Subcutaneous adipose tissue (tissue), 4 donors: ENCODE data around the gene DLG2. TPM values are rescaled to one million over a fixed set of nuclear protein-coding genes. Genes with fewer than 3 reads are reported as not detected.

Source experiments
- CTCF ChIP-seq: fragments of 450-650 bp; IDR thresholded peaks from one replicate; pipeline ENCODE4 v1.5.1; 2016; ENCODE audit warnings: low read depth, mild to moderate bottlenecking, control low read depth, antibody characterized with exemption, moderate library complexity
- total RNA-seq, 4 donors: library from RNA; depleted of rRNA; stranded (reverse); fragments of >200 nt; gene quantifications; one replicate each; pipeline ENCODE4 v1.1.0, GENCODE V29; 2016

DLG2 gene
- total RNA-seq, 4 donors from 2014 or later, result 3.6 to 7.0 (median 6.1) TPM

GRCh38 chr11:84522331-84522730 is 1104.8 kb downstream of the DLG2 start:
- TF ChIP-seq CTCF, result no peak

DNA sequence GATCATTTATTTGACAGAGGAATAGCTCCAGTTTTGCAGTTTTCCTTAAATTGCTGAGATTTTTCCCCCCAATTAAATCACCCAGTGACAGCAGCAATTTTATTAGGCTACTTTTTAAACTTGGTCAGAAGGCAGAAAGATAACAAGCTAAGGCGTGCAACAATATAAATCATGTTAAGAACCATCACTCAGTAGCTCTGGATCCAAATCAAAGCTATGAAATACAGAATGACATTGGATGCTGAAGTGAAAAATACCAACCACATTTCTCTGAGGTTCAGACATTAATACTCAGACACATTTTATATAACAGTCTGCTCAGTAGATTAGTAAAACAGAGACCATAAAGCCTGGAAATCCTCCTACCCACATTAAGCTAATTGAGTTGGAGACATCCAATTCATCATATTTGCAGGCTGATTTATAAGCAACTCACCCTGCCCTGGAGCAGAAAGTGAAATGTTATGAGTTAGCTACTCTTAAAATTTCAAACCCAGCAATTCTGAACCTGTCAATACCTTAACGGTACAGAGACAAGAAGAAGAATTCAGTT is 1108.4 kb downstream of the DLG2 start:
- TF ChIP-seq CTCF, result no peak

GRCh38 chr11:84514436-84514835 is 1112.7 kb downstream of the DLG2 start:
- TF ChIP-seq CTCF, result no peak

- no peak for TF ChIP-seq CTCF
Observed at GRCh38 chr11:84503503-84503902, 1123.6 kb downstream of the DLG2 start.

DNA sequence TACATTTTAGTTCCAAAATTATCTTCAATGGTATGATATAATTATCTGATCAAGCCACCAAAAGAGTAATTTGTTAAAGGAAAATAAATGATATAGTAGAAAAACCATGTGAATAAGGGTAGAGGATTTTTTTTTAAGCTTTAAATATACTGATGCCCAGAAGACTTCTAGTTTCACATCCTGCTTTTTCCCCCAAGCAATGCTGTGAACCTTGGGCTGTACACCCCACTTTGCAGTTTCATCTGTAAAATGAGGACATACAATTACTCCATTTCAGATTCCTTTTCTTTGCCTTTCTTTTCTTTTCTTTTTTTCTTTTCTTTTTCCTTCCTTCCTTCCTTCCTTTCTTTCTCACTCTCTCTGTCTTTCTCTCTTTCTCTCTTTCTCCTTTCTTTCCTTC is 1125.4 kb downstream of the DLG2 start:
- no peak for TF ChIP-seq CTCF

DNA sequence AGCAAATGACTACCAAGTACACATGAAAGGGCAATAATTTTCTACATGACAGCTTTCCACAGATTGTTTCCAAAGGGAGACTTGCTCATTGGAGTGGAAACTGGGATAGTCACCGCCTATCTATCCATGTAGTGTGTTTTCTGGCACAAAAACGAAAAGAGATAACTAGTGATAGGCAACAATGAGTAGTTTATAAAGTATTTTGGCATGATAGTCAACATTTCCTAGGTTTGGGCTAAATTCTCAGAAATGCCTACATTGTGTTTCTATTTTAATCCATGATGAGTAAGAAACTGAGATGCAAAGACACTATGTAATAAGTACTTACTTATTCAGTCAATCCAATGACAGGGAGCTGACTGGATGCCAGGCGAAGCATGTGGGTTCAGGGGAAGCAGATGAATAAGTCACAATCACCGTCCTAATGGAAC is 1129.1 kb downstream of the DLG2 start:
- no peak for TF ChIP-seq CTCF

DNA sequence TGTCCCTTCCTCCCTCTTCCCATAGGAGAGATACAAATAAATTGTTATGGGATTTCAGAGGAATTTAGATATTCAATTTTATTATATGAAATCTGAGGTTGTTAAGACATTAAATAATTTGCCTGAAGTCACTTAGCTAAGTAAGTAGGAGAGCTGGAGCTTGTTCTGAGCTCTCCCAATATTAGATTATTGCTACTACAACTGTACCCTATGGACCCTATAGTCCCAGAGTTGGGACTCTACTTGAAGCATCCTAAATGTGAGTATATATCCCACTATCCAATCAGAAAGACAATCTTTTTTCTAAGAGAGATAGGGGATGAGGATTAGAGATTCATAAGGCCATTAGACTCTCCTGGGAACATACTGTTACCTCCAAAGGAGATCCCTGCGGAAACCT is 1130.0 kb downstream of the DLG2 start:
- no peak for TF ChIP-seq CTCF

- TF ChIP-seq CTCF, result no peak
Observed at GRCh38 chr11:84496122-84496521, 1131.0 kb downstream of the DLG2 start.
